GM12874 (cell line): Measurements from ENCODE around the gene GJB1.

ENCODE experiments used
- CTCF ChIP-seq: IDR thresholded peaks from 2 replicates; pipeline ENCODE4 v1.5.1; 2011; ENCODE audit warnings: low read depth, mild to moderate bottlenecking, control low read depth, low read length, moderate library complexity; ENCODE audit not compliant: insufficient read depth

The GJB1 gene

GRCh38 chrX:71269801-71270395 is 46.9 kb downstream of the GJB1 start:
- TF ChIP-seq CTCF, result no peak
